Adrenal gland (tissue), 12 donors: Measurements from ENCODE around the gene EXOSC9. TPM values are rescaled to one million over a fixed set of nuclear protein-coding genes. Genes with fewer than 3 reads are reported as not detected.

Experiments used
- DNase-seq, 7 donors: peaks; one replicate each; pipeline ENCODE4 v3.0.0-alpha.2; 2019 to 2020
- H3K27ac ChIP-seq, 5 donors: fragments of 200-600 bp; sonication (generic) in 4 of 5; 1 replicate in 3 of 5; 2 replicates in 2 of 5; pipeline versions ENCODE4 v1.5.1 to v1.8.0; 2016 to 2020; ENCODE audit warnings: mild to moderate bottlenecking in 1 of 5
- H3K27me3 ChIP-seq: fragments of 200-600 bp; 2 replicates; pipeline ENCODE4 v1.8.0; 2021
- H3K36me3 ChIP-seq, 2 donors: fragments of 200-600 bp; replicated peaks in 1 of 2; 1 replicate in 1 of 2; 2 replicates in 1 of 2; pipeline versions ENCODE4 v1.5.1 to v1.8.0; 2018 to 2022
- H3K4me1 ChIP-seq, 2 donors: fragments of 200-600 bp; replicated peaks in 1 of 2; 1 replicate in 1 of 2; 2 replicates in 1 of 2; pipeline versions ENCODE4 v1.5.1 to v1.8.0; 2018 to 2021
- H3K4me3 ChIP-seq, 4 donors: fragments of 200-600 bp; sonication (generic) in 3 of 4; one replicate each; pipeline ENCODE4 v1.5.1; 2016 to 2018
- H3K9me3 ChIP-seq, 3 donors: fragments of 200-600 bp; sonication (generic) in 1 of 3; replicated peaks in 1 of 3; 1 replicate in 2 of 3; 2 replicates in 1 of 3; pipeline versions ENCODE4 v1.5.1 to v1.8.0; 2016 to 2021
- POLR2A ChIP-seq, 2 donors: fragments of 450-650 bp; IDR thresholded peaks; one replicate each; pipeline ENCODE4 v1.6.1; 2017; ENCODE audit warnings: antibody characterized with exemption in 2 of 2, mild to moderate bottlenecking in 2 of 2, moderate library complexity in 1 of 2
- WGBS, 4 donors: extraction: QIAGEN DNeasy Blood & Tissue Kit in 2 of 4; methylation state at CpG; one replicate each; pipeline versions ENCODE4 v1.1.5 to v1.1.7; 2013 to 2017; 5-methylcytosine and 5-hydroxymethylcytosine counted together
- intact Hi-C, 2 donors: fragments of 100-400 bp; cut with DNase I; formaldehyde crosslinking; loops; one replicate each; pipeline versions ENCODE4 v1.14.1 to v1.15.0; 2022 to 2023
- polyA plus RNA-seq, 3 donors: library from polyadenylated mRNA; stranded (reverse); fragments of 200-250 nt in 2 of 3; fragments of 350-450 nt in 1 of 3; fragmentation: Illumina TruSeq in 1 of 3; extraction: RNeasy Lipid Tissue Mini Kit (QIAGEN cat#74804) in 1 of 3; gene quantifications; one replicate each; pipeline ENCODE4 v1.2.3, GENCODE V29; 2013 to 2014
- total RNA-seq, 9 donors: library from RNA; depleted of rRNA in 4 of 9; stranded (reverse); fragments of >200 nt in 4 of 9; fragments of 120-200 nt in 1 of 9; fragmentation: NEBNext Ultra II Directional in 1 of 9; extraction: Animal tissue kit (Norgen Biotek cat#: 25700) in 1 of 9; gene quantifications; one replicate each; pipeline versions ENCODE4 v1.1.0 to v1.2.4, GENCODE V29; 2013 to 2023
- TF ChIP-seq, protein P1 (sequence below), 6 experiments: fragments of 450-650 bp in 4 of 6; fragments of 200-600 bp in 2 of 6; sonication (generic) in 1 of 6; IDR thresholded peaks; 1 replicate in 5 of 6; 2 replicates in 1 of 6; pipeline versions ENCODE4 v1.5.1 to v1.8.0; 2016 to 2021; ENCODE audit warnings: antibody characterized with exemption in 6 of 6, mild to moderate bottlenecking in 2 of 6, moderate library complexity in 1 of 6
- donor health status: healthy with polysubstance abuse.
- donor health status: Bipolar disorder and iron deficiency.
- donor health status: DM: yes; HTN: yes; CAD: no.
- donor health status: DM: no; HTN: no; CAD: no.
- donor health status: DM: no; HTN: no; CAD: no.
- donor health status: DM: yes; HTN: yes; CAD: no.

EXOSC9 gene
- total and polyA plus RNA-seq, 12 donors: 10.6 to 41.3 (median 22.1) TPM

DNA sequence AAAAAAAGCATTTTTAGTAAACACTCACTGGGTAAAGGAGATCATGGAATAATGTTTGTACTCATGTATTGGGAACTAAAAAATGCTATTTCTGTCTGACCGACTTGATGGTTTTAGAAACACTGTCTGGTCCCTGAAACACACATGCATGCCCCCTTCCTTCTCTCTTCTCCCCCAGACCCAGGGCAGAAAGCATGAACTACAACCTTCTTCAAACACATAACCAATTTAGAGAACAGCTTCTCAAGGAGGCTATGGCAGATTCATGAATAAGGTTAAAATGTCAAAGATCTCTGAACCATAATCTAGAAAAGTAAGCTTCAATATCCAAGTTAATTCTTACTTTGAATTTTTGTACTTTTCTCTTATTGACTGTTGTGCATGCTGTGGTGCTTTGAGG is 16.6 kb downstream of the EXOSC9 start:
- Histone ChIP-seq H3K27ac (no peak overlapping the region), H3K36me3 (peaks cover 0 to 53% of the 10 kb centered on the region in 2 donors), H3K4me3 (no peak overlapping the region), H3K9me3 (no peaks in the 10 kb centered on the region), H3K27me3 (no peaks in the 10 kb centered on the region), H3K4me1 (peaks cover 0 to 5% of the 10 kb centered on the region in 2 donors)
- intact Hi-C loops: no loop called here
- WGBS, 4 donors: 87 to 93% (median 92%) methylated on average over 1 of the region's 1 CpG
- TF ChIP-seq, protein P1, sequence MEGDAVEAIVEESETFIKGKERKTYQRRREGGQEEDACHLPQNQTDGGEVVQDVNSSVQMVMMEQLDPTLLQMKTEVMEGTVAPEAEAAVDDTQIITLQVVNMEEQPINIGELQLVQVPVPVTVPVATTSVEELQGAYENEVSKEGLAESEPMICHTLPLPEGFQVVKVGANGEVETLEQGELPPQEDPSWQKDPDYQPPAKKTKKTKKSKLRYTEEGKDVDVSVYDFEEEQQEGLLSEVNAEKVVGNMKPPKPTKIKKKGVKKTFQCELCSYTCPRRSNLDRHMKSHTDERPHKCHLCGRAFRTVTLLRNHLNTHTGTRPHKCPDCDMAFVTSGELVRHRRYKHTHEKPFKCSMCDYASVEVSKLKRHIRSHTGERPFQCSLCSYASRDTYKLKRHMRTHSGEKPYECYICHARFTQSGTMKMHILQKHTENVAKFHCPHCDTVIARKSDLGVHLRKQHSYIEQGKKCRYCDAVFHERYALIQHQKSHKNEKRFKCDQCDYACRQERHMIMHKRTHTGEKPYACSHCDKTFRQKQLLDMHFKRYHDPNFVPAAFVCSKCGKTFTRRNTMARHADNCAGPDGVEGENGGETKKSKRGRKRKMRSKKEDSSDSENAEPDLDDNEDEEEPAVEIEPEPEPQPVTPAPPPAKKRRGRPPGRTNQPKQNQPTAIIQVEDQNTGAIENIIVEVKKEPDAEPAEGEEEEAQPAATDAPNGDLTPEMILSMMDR (IDR thresholded peaks at IDR 0.05): no peak
- TF ChIP-seq POLR2A (IDR thresholded peaks at IDR 0.05): no peak
- no peak for DNase-seq

DNA sequence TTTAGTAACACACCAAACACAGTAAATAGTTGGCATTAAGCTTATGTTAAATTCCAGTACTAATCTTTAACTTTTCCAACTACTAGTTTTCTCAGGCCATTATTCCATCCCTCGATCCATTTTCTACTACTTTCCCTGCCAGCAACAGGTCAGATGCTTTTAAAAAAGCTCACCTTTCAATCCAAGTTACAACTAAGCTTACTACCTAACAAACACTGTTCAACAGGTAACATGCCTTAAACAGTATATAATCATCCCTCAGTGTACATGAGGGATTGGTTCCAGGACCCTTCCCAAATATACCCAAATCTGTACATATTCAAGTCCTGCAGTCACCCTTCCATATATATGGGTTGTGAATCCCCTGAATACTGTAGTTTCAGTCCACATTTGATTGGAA is 17.1 kb downstream of the EXOSC9 start:
- intact Hi-C loops: no loop called here
- H3K9me3 ChIP-seq: no peaks in the 10 kb centered on the region
- WGBS, 4 donors: 41 to 56% (median 54%) methylated on average over 1 of the region's 1 CpG
- TF ChIP-seq, protein P1 (IDR thresholded peaks at IDR 0.05): no peak
- H3K27ac ChIP-seq: no peak overlapping the region
- no peaks in the 10 kb centered on the region for H3K27me3 ChIP-seq
- no peak overlapping the region for H3K4me3 ChIP-seq
- H3K36me3 ChIP-seq: peaks cover 0 to 48% of the 10 kb centered on the region in 2 donors
- no peak for DNase-seq
- H3K4me1 ChIP-seq: peaks cover 0 to 10% of the 10 kb centered on the region in 2 donors

DNA sequence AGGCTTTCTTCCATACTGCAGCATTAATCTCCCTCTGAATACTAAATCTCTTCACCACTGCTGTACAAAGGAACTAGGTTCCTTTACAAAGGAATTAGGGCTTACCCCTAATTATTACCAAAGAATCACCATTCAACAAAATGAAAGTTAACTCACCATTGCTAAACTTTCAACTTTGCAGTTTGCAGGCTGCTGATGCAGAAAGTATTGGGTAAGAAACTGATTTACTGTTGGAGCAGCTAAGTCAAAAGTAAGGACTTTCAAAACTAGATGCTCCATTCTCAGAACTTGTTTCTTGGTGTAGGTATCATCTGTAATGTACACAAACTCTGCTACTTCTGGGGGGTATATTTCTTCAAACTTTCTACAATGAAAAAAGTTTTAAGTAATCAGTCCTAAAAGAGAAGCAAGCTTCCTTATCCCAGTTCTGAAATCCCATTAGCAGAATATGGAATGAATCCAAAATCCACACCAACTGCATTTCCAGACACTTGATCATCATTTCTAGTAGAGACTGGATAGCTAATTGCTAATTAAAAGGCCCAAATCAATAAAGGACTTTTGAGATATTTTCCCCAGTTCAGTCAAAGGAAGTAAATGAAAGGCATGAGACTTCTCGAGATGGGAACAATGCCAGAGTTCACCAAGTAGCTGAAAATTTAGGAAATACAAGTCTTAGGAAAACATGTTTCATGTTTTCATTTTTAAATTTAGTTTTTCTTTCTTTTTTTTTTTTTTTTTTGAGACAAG is 18.3 kb downstream of the EXOSC9 start:
- DNase-seq: no peak
- H3K36me3 ChIP-seq: peaks cover 0 to 37% of the 10 kb centered on the region in 2 donors
- no peaks in the 10 kb centered on the region for H3K27me3 ChIP-seq
- H3K4me1 ChIP-seq: peaks cover 0 to 14% of the 10 kb centered on the region in 2 donors
- 70 to 79% (median 75%) methylated on average over 1 of the region's 1 CpG for WGBS, 4 donors
- H3K27ac ChIP-seq: no peak overlapping the region
- H3K9me3 ChIP-seq: no peaks in the 10 kb centered on the region
- intact Hi-C loops: no loop called here
- H3K4me3 ChIP-seq: no peak overlapping the region
- TF ChIP-seq, protein P1 (IDR thresholded peaks at IDR 0.05): no peak
- TF ChIP-seq POLR2A (IDR thresholded peaks at IDR 0.05): no peak

DNA sequence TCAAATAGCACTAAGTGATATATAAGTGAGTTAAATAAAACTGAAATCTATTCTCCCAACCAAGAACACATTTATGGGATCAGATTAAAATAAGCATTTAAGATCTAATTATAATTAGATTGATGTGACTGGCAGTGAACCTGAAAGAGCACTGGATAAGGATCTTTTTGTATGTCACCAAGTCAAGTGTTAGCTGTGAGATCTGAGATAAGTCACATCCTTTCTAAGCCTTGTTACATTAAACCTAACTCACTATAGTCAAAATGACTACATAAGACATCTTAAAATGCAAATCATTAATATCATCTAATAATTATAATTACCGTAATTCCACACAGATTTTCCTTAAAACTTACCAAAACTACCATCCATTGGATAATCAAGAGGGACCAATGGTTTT is 20.9 kb downstream of the EXOSC9 start:
- TF ChIP-seq POLR2A (IDR thresholded peaks at IDR 0.05): no peak
- Histone ChIP-seq H3K27me3 (no peaks in the 10 kb centered on the region), H3K4me1 (peaks cover 0 to 14% of the 10 kb centered on the region in 2 donors), H3K9me3 (no peaks in the 10 kb centered on the region), H3K36me3 (peaks cover 0 to 14% of the 10 kb centered on the region in 2 donors), H3K27ac (no peak overlapping the region), H3K4me3 (no peak overlapping the region)
- intact Hi-C loops: no loop called here
- no peak for DNase-seq
- 81 to 92% (median 87%) methylated on average over 1 of the region's 1 CpG for WGBS, 4 donors
